ENCODE data around the gene FARS2.

Gene FARS2

GRCh38 chr6:5704708-5705107 lies 443.4 kb downstream of the FARS2 start:
- no peak overlapping the region for H3K4me3 ChIP-seq (ENCODE audit: low read depth, low read length)
- TF ChIP-seq, protein P1, sequence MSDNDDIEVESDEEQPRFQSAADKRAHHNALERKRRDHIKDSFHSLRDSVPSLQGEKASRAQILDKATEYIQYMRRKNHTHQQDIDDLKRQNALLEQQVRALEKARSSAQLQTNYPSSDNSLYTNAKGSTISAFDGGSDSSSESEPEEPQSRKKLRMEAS (IDR thresholded peaks at IDR 0.05; ENCODE audit: low read depth, low read length): no peak
- TF ChIP-seq CTCF (IDR thresholded peaks at IDR 0.05; ENCODE audit: low read depth, low read length): no peak
- TF ChIP-seq MYC (IDR thresholded peaks at IDR 0.05; ENCODE audit: low read depth, low read length): no peak
- TF ChIP-seq POLR2A (IDR thresholded peaks at IDR 0.05; ENCODE audit: extremely low read depth, insufficient read length): no peak
- no peak for DNase-seq (ENCODE audit: low read depth)

GRCh38 chr6:5705252-5705651 lies 443.9 kb downstream of the FARS2 start:
- H3K4me3 ChIP-seq (ENCODE audit: low read depth, low read length): no peak overlapping the region
- TF ChIP-seq POLR2A (IDR thresholded peaks at IDR 0.05; ENCODE audit: extremely low read depth, insufficient read length): no peak
- no peak for DNase-seq (ENCODE audit: low read depth)

- no peak for TF ChIP-seq MYC (IDR thresholded peaks at IDR 0.05; ENCODE audit: low read depth, low read length)
- TF ChIP-seq CTCF (IDR thresholded peaks at IDR 0.05; ENCODE audit: low read depth, low read length): no peak
- TF ChIP-seq, protein P1 (IDR thresholded peaks at IDR 0.05; ENCODE audit: low read depth, low read length): no peak
- TF ChIP-seq POLR2A (IDR thresholded peaks at IDR 0.05; ENCODE audit: extremely low read depth, insufficient read length): no peak
- no peak for DNase-seq (ENCODE audit: low read depth)
Observed at GRCh38 chr6:5706124-5707033, 445.1 kb downstream of the FARS2 start.

GRCh38 chr6:5707281-5708045 lies 446.1 kb downstream of the FARS2 start:
- no peak for DNase-seq (ENCODE audit: low read depth)
- TF ChIP-seq POLR2A (IDR thresholded peaks at IDR 0.05; ENCODE audit: extremely low read depth, insufficient read length) (no peak), CTCF (IDR thresholded peaks at IDR 0.05; ENCODE audit: low read depth, low read length) (no peak)
- H3K4me3 ChIP-seq (ENCODE audit: low read depth, low read length): no peak overlapping the region

More at GRCh38 chr6:5706124-5707033, 445.1 kb downstream of the FARS2 start:
- H3K4me3 ChIP-seq (ENCODE audit: low read depth, low read length): no peak overlapping the region

GRCh38 chr6:5710516-5710915 lies 449.2 kb downstream of the FARS2 start:
- no peak for DNase-seq (ENCODE audit: low read depth)
- TF ChIP-seq MYC (IDR thresholded peaks at IDR 0.05; ENCODE audit: low read depth, low read length) (no peak), CTCF (IDR thresholded peaks at IDR 0.05; ENCODE audit: low read depth, low read length) (no peak), POLR2A (IDR thresholded peaks at IDR 0.05; ENCODE audit: extremely low read depth, insufficient read length) (no peak)
- TF ChIP-seq, protein P1 (IDR thresholded peaks at IDR 0.05; ENCODE audit: low read depth, low read length): no peak
- no peak overlapping the region for H3K4me3 ChIP-seq (ENCODE audit: low read depth, low read length)

GRCh38 chr6:5710936-5711335 lies 449.6 kb downstream of the FARS2 start:
- no peak overlapping the region for H3K4me3 ChIP-seq (ENCODE audit: low read depth, low read length)
- DNase-seq (ENCODE audit: low read depth): no peak
- TF ChIP-seq CTCF (IDR thresholded peaks at IDR 0.05; ENCODE audit: low read depth, low read length): no peak
- TF ChIP-seq, protein P1 (IDR thresholded peaks at IDR 0.05; ENCODE audit: low read depth, low read length): no peak
- no peak for TF ChIP-seq POLR2A (IDR thresholded peaks at IDR 0.05; ENCODE audit: extremely low read depth, insufficient read length)
- TF ChIP-seq MYC (IDR thresholded peaks at IDR 0.05; ENCODE audit: low read depth, low read length): no peak

Data from NB4 (cell line).